Liver (tissue), 3 donors: ENCODE data around the gene SERPINA6.

Experiments used
- EGR1 ChIP-seq, 2 donors: IDR thresholded peaks; 2 replicates each; pipeline ENCODE4 v1.6.1; 2016 to 2018; ENCODE audit warnings: antibody characterized with exemption in 2 of 2, low read depth in 2 of 2
- FOXA2 ChIP-seq: IDR thresholded peaks from 2 replicates; pipeline ENCODE4 v1.6.1; 2016; ENCODE audit warnings: antibody characterized with exemption
- GABPA ChIP-seq, 2 donors: IDR thresholded peaks in 1 of 2; conservative IDR thresholded peaks in 1 of 2; 2 replicates each; pipeline ENCODE4 v1.6.1; 2016; ENCODE audit warnings: antibody characterized with exemption in 2 of 2, mild to moderate bottlenecking in 1 of 2, moderate library complexity in 1 of 2
- HNF4A ChIP-seq, 2 donors: conservative IDR thresholded peaks; 2 replicates each; pipeline ENCODE4 v1.6.1; 2016; ENCODE audit warnings: antibody characterized with exemption in 2 of 2, mild to moderate bottlenecking in 2 of 2
- JUND ChIP-seq, 2 donors: IDR thresholded peaks; 2 replicates each; pipeline ENCODE4 v1.6.1; 2016; ENCODE audit warnings: antibody characterized with exemption in 2 of 2
- RAD21 ChIP-seq, 2 donors: IDR thresholded peaks; 2 replicates each; pipeline ENCODE4 v1.6.1; 2016; ENCODE audit warnings: antibody characterized with exemption in 2 of 2, mild to moderate bottlenecking in 2 of 2
- REST ChIP-seq: IDR thresholded peaks from 2 replicates; pipeline ENCODE4 v1.6.1; 2016; ENCODE audit warnings: antibody characterized with exemption, mild to moderate bottlenecking
- RXRA ChIP-seq, 2 donors: IDR thresholded peaks; 2 replicates each; pipeline ENCODE4 v1.6.1; 2017 to 2018; ENCODE audit warnings: antibody characterized with exemption in 2 of 2, mild to moderate bottlenecking in 1 of 2
- SP1 ChIP-seq: IDR thresholded peaks from 2 replicates; pipeline ENCODE4 v1.6.1; 2018; ENCODE audit warnings: antibody characterized with exemption, mild to moderate bottlenecking
- TAF1 ChIP-seq: conservative IDR thresholded peaks from 2 replicates; pipeline ENCODE4 v1.6.1; 2016; ENCODE audit warnings: antibody characterized with exemption, mild to moderate bottlenecking
- YY1 ChIP-seq: IDR thresholded peaks from 2 replicates; pipeline ENCODE4 v1.6.1; 2016; ENCODE audit warnings: antibody characterized with exemption, mild to moderate bottlenecking
- TF ChIP-seq, protein P1 (sequence below): fragments of 150-350 bp; IDR thresholded peaks from 2 replicates; pipeline ENCODE4 v1.5.1; 2017; ENCODE audit warnings: improper control_type of control experiment, low read depth, low read length; ENCODE audit not compliant: missing input control
- TF ChIP-seq, protein P2 (sequence below): IDR thresholded peaks from 2 replicates; pipeline ENCODE4 v1.6.1; 2016; ENCODE audit warnings: antibody characterized with exemption
- TF ChIP-seq, protein P3 (sequence below): IDR thresholded peaks from 2 replicates; pipeline ENCODE4 v1.6.1; 2016; ENCODE audit warnings: antibody characterized with exemption
- donor health status: healthy.
- donor health status: healthy.

DNA sequence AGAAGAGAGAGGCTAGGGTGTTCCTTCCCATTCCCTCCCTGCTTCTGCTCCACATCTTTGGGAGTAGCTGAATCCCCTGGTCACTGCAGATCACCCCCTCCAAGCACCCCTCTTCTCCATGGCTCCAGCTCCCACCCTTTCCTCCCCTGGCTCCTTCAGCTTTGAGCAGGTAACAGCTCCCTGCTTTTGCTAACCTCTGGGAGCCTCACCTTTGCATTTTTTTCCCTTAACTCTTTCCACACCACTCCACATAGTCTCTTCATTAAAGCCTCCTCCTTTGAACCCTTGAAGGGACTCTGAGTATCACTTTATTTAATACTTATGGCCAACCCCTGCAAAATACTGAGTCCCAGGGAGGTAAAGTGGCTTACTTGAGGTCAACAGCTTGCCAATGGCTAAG, 25.7 kb upstream of the SERPINA6 start:
- TF ChIP-seq, protein P1, sequence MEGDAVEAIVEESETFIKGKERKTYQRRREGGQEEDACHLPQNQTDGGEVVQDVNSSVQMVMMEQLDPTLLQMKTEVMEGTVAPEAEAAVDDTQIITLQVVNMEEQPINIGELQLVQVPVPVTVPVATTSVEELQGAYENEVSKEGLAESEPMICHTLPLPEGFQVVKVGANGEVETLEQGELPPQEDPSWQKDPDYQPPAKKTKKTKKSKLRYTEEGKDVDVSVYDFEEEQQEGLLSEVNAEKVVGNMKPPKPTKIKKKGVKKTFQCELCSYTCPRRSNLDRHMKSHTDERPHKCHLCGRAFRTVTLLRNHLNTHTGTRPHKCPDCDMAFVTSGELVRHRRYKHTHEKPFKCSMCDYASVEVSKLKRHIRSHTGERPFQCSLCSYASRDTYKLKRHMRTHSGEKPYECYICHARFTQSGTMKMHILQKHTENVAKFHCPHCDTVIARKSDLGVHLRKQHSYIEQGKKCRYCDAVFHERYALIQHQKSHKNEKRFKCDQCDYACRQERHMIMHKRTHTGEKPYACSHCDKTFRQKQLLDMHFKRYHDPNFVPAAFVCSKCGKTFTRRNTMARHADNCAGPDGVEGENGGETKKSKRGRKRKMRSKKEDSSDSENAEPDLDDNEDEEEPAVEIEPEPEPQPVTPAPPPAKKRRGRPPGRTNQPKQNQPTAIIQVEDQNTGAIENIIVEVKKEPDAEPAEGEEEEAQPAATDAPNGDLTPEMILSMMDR: no peak
- TF ChIP-seq, protein P2, sequence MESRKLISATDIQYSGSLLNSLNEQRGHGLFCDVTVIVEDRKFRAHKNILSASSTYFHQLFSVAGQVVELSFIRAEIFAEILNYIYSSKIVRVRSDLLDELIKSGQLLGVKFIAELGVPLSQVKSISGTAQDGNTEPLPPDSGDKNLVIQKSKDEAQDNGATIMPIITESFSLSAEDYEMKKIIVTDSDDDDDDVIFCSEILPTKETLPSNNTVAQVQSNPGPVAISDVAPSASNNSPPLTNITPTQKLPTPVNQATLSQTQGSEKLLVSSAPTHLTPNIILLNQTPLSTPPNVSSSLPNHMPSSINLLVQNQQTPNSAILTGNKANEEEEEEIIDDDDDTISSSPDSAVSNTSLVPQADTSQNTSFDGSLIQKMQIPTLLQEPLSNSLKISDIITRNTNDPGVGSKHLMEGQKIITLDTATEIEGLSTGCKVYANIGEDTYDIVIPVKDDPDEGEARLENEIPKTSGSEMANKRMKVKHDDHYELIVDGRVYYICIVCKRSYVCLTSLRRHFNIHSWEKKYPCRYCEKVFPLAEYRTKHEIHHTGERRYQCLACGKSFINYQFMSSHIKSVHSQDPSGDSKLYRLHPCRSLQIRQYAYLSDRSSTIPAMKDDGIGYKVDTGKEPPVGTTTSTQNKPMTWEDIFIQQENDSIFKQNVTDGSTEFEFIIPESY: no peak
- no peak for TF ChIP-seq SP1
- TF ChIP-seq GABPA (IDR thresholded peaks at IDR 0.05 in 1 of 2, conservative IDR thresholded peaks at IDR 0.05 in 1 of 2): no peak
- TF ChIP-seq REST: no peak
- no peak for TF ChIP-seq RAD21 (IDR thresholded peaks at IDR 0.05)
- TF ChIP-seq, protein P3, sequence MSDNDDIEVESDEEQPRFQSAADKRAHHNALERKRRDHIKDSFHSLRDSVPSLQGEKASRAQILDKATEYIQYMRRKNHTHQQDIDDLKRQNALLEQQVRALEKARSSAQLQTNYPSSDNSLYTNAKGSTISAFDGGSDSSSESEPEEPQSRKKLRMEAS: no peak
- TF ChIP-seq EGR1 (IDR thresholded peaks at IDR 0.05; ENCODE audit: low read depth in 2 of 2): no peak
- TF ChIP-seq TAF1: no peak
- no peak for TF ChIP-seq RXRA (IDR thresholded peaks at IDR 0.05)
- TF ChIP-seq YY1: no peak
- TF ChIP-seq HNF4A (conservative IDR thresholded peaks at IDR 0.05): no peak
- TF ChIP-seq FOXA2: no peak
- no peak for TF ChIP-seq JUND (IDR thresholded peaks at IDR 0.05)
